NCI-H187 treated with DMSO at 0.1 percent for 48 hours (cell line): ENCODE results near the gene MRPL37.
"Not testable (repeated sequence)": the region's sequence is repeated elsewhere in the genome, so short reads cannot be mapped to it uniquely, and the experiment has no call there.

Experiments used
- DNase-seq: peaks from one replicate; lab custom pipeline; 2025; lab: John Stamatoyannopoulos, UW

MRPL37 gene

DNA sequence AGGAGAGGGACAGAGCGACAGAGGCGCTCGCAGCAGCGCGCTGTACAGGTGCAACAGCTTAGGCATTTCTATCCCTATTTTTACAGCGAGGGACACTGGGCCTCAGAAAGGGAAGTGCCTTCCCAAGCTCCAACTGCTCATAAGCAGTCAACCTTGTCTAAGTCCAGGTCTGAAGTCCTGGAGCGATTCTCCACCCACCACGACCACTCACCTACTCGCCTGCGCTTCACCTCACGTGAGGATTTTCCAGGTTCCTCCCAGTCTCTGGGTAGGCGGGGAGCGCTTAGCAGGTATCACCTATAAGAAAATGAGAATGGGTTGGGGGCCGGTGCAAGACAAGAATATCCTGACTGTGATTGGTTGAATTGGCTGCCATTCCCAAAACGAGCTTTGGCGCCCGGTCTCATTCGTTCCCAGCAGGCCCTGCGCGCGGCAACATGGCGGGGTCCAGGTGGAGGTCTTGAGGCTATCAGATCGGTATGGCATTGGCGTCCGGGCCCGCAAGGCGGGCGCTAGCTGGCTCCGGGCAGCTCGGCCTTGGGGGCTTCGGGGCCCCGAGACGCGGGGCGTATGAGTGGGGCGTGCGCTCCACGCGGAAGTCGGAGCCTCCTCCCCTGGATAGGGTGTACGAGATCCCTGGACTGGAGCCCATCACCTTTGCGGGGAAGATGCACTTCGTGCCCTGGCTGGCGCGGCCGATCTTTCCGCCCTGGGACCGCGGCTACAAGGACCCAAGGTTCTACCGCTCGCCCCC lies at the start of gene MRPL37, which contains the start of gene CYB5RL:
Gene MRPL37, plus strand, starts transcription at position 403 of the 754 bp plus-strand sequence. Its CDS starts 77 bp downstream, at position 480.
Gene CYB5RL, minus strand, starts transcription at position 266 of the 754 bp plus-strand sequence. CDS start 4,414 bp downstream, outside the sequence.
- DNase-seq: peak; percentile 95

DNA sequence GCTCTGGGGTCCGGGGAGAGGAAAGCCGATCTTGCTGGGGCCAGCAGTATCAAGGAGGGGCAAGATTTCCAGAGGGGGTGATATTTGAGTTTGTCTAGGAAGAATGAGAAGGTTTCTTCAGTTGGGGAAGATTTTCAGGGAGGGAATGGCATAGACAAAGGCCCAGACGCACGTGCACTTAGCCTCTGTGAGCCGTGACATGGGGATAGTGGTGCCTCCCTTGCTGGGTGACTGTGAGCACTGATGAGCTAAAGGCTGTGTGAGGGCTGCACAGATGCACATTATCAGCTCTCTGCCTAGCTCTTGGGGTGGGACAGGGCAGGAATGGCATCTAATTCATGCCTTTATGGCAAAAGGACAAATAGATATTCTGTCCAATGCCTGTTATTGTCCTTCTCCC lies 49.0 kb upstream of the MRPL37 start:
- no peak for DNase-seq

DNA sequence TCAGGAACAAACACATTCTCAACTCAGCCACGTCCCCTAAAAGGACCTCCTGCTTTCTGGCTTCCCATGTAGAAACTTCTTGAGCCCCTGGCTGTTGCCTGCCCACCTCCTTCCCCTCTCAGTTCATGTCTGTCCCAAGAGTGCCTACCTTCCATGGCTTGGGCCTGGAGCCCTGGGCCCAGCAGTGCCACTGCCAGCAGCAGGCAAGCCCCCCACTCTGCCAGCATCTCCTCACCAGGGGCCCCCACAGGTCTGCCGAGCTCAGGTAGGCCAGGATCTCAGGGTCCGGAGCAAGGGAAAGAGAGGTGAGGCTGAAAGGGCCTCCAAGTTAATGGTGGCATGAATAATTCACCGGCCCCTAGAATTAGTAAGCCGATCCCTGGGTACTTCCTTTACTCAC lies 47.3 kb upstream of the MRPL37 start, which contains the start of gene CDCP2:
Gene CDCP2, minus strand, starts transcription at position 305 of the 400 bp plus-strand sequence. Its CDS starts 78 bp downstream, at position 227.
- DNase-seq: no peak

DNA sequence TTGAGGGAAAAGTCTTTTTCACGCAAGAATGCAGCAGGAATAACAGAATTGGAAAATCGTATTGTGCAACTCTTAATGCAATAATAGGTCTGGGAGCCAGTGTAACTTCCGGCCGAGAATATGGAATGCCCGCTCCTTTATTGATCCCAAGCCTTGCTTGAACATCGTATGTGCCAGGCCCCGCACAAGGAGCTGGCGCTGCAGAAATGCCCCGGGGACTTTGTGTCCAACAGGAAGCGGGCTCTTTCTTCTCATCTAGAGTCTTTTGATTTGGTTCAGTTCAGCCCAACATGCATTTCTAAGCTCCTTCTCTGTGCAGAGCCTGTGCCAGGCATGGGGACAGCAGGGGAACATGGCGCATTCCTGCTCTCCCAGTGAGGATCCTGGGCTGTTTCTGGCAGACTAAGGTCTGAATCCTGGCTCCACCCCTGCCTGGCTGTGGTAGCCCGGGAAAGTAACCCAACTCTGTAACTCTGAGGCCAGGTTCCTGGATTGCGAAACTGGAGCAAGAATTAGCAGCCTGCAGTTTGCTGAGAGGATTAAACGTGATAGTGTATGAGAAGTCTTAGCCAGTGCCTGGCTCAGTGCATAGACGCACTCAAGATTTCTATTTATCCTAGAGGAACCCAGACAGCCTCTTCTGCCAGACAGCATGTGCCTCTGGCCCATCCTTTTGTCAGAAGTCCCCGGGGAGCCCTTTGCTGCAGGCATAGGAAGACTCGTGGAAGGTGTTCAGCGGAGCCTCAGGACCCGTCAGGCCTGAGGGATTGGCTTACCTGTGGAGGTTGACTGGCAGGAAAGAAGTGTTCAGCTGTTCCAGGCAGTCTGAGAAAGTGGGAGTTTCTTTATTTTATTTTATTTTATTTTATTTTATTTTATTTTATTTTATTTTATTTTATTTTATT lies 46.2 kb upstream of the MRPL37 start:
- peak; percentile 31 for DNase-seq

DNA sequence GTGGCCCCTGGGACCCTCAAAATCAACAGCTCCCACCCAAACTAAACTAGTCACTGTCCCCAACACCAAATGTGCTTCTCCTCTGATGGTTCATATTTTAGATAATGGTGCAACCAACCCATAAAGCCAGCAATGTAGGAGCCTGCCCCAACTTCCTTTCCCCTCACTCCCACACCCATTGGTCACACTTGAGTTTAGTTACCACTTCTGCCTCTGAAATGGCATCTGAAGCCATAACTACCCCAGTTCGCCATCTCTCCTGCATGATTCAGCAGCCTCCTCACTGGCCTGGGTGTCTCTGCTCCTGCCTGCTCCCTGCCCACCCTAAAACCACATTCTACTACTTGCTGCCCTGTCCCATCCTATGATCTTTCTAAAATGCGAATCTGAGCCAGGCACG lies 43.8 kb upstream of the MRPL37 start:
- DNase-seq: no peak

DNA sequence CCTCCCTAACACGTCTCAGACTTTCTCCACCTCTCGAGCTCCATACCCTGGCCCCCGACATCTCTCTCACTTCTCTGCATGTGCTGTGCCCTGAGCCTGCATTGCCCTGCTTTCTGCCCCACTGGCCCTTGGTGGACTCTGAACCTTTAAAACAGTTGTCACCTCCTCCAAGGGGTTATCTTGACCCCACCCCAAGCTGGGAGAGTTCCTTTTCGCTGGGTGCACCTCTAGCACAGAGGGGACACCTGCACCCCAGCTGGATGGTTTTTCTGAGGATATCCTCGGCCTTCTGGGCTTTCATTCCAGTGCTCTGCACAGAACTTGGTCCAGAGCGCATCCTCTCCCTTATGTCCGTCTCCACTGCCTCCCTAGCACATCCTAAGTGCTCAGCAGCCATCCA lies 43.0 kb upstream of the MRPL37 start:
- no peak for DNase-seq

DNA sequence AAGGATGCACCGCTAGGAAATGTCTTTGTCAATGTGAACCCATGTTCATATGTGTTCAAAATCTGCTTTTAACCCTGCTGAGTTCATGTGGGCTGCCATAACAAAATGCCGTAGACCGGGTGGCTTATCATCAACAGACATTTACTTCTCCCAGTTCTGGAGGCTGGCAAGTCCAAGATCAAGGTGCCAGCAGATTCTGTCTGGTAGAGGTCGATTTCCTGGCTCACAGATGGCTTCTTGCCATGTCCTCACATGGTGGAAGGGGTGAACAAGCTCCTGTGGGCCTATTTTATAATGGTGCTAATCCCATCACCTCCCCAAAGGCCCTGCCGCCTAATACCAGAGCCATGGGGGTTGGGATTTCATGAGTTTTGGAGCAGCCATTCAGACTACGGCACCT lies 42.6 kb upstream of the MRPL37 start:
- DNase-seq: no peak

DNA sequence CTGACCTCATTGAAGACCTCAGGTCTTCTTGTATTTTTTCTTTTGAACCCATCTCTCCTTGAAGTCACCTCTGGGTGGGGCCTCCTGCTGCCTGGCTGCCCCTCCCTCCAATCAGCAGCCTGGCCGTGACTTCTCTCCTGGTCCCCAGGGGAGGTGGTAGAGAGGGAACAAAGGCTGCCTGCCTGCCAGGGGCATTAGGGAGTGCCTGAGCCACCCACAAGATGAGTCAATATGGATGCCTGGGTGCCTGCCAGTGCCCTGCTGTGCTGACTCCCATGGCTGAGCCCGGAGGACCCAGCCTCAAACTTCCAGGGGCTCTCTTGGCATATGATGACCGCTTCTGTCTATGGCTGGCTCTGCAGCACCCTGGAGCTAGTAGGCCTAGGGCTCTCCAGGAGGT lies 41.9 kb upstream of the MRPL37 start:
- DNase-seq: no peak

DNA sequence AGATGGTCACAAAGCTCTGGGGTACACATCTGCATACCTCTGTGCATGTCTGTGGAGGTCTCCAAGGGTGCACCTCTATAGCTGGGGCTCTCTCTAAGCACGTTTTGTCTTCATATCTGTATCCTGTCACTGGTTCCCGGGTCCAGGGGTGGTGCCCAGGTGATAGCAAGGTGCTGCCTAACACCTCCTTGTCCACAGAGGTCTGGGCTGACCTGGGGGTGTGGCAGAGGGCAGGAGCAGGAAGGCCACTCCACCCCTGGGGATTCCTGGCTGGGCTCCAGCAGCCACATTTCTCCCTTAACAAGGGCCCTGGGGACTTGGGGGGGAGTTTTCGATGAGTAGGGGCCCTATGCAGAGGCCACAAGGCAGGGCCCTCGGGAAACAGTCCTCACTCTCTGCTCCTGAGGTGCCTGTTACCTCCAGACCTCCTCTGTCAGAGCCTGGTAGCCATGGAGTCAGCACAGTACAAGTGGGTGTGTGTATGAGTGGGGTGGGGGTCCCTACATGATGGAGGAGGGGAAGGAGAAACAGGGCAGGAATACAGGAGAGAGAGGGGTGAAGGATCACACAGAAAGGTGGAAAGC lies 40.1 kb upstream of the MRPL37 start:
- DNase-seq: no peak

DNA sequence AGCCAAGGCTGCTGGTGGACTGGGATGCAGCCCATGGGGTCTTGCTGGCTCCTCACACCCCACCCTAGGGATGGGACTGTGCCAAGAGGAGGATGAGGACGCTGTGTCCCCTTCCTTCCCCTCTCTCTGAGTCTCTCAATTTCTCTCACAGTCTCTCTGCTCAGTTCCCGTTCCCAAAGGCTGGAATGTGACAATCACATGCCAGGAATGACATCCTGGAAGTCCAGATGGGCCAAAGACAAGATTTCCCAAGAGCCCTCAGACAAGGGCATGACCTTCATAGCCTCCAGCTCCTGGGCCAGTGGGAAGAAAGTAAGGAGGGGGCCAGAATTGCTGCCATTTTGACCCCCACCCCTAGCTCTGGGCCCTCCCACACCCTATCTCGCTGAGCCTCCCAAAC lies 39.6 kb upstream of the MRPL37 start:
- DNase-seq: no peak

DNA sequence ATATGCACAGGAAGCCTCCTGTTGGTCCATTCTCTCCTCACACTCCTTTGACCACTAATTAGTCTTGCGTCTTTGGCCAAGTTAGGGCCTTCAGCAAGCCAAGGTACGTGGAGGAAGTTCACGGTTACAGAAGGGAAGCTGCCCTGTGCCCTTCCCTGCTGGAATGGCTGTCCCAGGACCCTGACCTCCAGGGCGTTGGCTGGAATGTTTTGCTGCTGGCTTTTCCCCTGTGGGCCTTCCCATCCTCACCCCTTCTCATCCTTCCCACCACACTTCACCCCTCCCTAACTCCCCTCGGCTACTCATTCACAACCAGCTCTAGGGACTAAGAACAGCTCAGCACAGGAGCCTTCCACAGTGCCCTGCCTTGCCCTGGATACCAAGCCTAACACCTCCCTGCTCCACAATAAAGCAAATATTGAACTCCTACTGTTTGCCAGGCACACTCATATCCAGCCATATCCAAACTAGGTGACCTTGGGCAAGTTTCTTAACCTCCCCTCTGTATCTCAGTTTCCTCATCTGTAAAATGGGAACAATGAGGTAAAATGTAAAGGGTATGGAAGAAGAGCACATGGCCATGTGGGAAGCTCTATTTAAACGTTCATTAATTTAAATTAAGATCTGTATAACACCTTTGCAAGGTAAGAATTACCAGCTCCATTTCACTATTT lies 38.3 kb upstream of the MRPL37 start:
- DNase-seq: no peak

DNA sequence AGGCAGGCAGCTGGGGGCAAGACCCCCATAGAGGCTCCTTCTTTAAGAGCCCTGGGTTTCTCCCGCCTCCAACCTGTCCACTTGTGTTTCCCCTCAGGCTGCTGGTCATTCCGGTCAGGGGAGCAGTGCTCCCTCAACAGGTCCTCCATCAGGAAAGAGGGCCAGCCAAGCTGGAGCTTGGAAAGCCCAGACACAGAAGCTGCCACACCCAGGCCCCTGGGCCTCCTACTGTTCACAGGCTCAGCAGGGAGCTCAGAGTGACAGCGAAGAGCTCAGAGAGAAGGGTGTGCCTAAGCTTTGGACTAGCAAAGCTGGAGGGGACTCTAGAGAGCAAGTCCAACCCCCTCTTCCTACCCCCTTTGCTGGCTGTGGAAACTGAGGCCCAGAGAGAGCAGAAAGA lies 36.9 kb upstream of the MRPL37 start:
- DNase-seq: no peak

DNA sequence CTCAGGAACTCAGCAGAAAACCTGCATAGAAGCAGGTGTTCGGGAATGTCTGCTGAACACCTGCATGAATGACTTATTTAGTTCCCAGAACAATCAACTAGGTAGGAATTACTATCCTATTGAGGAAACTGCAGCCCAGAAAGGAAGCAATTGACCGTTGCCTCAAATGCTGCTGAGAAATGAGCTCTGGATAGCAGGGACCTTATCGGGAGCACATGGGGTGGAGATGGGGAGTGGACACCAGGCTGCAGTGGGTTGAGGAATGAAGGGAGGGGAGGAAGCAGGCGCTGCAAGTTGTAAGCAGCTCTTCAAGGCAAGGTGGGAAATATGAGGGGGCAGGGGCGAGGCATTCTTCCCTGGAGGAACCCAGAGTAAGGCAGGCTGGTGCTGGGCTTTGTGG lies 36.4 kb upstream of the MRPL37 start:
- DNase-seq: no peak

DNA sequence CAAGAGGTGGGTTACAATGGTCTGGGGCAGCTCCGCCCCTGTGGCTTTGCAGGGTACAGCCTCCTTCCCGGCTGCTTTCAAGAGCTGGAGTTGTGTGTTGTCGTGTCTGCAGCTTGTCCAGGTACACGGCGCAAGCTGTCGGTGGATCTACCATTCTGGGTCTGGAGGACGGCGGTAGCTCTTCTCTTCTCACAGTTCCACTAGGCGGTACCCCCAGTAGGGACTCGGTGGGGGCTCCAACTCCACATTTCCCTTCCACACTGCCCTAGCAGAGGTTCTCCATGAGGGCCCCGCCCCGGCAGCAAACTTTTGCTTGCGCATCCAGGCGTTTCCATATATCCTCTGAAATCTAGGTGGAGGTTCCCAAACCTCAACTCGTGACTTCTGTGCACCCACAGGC lies 34.8 kb upstream of the MRPL37 start:
- no peak for DNase-seq

DNA sequence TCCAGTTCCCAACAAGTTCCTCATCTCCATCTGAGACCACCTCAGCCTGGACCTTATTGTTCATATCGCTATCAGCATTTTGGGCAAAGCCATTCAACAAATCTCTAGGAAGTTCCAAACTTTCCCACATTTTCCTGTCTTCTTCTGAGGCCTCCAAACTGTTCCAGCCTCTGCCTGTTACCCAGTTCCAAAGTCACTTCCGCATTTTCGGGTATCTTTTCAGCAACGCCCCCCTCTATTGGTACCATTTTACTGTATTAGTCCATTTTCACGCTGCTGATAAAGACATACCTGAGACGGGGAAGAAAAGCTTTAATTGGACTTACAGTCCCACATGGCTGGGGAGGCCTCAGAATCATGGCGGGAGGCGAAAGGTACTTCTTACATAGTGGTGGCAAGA lies 33.6 kb upstream of the MRPL37 start:
- not testable (repeated sequence) for DNase-seq

DNA sequence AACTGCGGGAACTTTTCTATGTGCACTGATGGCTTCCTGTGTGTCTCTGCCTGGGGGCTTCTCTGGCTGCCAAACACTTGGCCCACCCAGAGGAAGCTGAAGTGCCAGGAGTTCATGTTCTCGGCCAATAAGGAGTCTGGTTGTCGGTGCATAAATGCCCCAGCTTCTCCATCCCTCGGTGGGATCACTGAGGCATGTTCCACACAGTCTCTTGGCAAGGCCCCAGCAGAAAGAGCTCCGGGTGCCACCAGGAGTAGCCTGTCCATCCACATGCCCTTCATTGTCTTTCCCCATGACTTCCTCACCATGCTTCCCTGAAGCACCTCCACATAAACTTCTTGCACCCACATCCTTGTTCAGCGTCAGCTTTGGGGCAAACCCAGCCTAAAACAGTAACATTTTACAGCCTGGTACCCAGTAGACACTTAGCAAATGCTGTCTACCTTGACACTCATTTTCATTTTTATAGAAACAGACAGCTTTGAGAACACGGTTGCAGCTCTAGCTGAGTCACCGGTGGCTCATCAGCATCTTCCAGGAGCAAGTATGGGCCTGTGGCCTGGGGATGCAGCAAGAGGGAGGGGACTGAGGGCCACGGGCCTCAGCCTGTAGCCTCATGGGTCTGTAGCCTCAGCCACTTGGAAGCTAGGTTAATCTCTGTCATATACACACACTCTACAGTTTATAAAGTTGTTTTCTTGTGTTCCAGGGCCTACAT lies 32.4 kb upstream of the MRPL37 start:
- DNase-seq: no peak

DNA sequence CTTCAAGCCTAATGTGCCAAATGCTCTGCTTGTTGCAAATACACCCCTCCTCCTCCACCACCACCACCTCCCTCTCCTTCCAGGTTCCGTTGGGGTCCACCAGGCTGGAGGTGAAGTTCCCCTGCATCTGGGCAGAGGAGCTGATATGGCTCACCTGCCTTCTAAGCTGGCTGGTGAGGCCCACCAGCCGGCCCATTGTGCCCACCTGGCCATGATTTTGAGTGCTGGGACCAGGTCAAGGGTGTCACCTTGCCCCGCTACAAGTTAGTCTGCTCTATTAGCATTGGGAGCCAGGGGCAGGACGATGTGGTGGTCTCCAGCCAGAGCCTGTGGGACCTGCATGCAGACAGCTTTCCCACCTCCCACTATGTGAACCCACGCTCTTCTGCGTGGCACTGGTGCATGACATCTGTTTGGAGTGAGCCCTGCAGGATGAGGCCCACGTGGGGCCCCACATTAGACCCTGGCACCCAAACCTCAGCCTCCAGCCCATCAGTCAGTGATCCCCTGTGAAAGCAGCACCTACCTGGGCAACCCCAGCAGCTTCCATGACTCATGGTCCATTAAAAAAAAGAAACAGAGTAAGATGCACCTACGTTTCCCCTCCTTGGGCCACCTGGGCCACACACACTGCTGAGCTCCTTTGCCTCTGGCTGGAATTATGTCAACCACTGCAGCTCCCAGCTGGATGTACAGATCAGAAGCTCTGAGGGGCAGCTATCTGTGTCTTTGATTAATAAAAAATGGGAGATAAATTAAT lies 31.6 kb upstream of the MRPL37 start:
- no peak for DNase-seq

DNA sequence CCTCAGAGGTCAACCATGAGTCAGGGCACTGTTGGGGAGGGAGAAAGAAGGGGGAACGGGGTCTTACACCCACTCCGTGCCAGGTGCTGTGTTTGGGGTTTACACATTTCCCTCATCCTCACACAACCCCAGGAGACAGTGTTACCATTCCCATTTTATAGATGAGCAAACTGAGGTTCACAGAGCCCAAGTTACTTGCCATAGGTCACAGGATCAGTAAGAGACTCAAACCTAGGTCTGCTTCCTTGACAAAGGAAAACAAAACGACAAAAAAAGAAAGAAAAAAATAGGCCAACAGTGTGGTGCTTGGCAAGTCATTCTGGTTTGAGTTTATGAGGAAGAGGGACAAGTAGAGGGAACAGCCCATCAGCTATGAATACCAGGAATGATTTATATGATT lies 30.9 kb upstream of the MRPL37 start:
- DNase-seq: no peak

DNA sequence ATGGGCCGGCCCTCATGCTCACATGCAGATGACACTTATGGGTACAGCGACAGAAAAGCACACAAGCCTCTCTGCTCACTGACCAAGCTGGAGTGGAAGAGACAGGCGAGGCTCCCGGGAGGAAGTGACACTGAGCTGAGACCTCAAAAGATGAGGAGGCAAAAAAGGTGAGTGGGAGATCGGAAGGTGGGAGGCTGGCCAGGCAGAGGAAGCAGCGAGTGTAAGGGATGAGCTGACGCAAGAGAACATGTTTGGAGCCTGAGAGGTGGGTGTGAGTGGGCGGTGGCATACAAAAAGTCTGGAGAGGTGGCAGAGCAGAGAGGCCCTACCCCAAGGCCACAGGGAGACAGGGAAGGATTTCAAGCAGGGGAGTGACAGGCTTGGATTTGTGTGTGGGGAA lies 29.0 kb upstream of the MRPL37 start:
- no peak for DNase-seq

DNA sequence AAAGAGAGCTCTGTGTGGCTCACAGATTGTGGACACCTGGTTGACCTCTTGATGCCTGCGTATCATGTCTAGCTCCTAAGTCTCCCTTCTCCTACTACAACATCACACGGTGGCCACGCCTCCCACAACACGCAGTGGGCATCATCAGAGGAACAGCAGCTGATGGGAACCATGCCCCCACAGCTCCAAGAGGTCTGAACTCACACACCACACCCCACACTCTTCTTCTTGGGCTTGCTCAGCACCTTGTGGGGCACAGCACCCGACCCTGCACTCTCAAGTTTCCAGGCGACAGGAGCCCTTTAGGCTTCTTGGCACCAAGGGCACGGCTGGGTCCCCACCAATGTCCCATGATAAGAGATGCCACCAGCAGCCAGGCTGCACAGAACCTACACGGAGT lies 28.4 kb upstream of the MRPL37 start:
- DNase-seq: no peak
